ENCODE results near the gene CPSF4L. TPM values are rescaled to one million over a fixed set of nuclear protein-coding genes. Genes with fewer than 3 reads are reported as not detected.

CPSF4L gene
- total and polyA plus RNA-seq, 2 of the 13 experiments (the other 11 are each of a cell fraction or from before 2014, with no cell fraction given): 0.73 to 1.6 TPM

DNA sequence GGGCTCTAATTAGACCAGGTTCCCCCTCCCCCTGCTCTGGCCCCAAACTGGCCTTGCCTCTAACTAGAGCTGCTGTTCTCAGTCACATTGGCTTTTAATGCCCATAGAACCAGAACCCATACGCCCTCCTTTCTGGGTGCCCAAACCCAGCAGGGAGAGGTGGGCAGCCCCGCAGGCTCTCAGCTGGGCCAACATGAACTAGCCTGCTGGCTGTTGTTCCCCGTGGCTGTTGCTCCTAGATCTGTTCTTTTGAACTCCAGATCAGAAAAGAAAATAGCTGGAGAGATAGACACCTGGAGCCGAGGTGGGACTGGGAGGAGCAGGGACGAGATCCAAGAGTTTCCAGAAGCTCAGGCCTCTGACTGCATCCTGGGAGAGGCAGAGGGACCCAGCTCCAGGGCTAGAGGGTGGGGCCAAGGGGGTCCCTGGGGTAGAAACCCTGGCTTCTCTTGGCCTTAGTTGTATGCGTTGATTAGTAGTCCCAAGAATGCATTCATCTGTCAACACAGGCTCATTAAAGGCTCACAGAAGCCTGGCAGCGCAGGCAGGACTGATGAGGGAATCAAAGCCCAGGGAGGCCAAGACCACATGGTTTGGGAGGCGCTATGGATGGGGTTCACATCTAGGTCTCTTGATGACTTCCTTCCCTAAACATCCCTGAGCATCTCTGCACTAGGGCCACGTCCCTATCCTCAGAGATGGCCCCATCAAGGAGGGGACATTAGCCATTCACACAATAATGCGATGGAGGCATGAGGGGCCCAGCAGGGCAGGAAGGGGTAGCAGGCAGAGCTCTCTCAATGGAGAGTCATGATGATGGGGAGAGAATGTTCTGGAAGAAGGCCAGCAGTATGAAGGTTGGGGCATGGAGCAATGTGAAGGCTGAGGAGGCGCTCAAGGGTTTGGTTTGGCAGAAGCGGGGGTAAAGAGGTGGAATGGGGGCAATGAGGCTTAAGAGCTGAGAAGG is 1.3 kb upstream of the CPSF4L start (continued):
- TF ChIP-seq, protein P1, sequence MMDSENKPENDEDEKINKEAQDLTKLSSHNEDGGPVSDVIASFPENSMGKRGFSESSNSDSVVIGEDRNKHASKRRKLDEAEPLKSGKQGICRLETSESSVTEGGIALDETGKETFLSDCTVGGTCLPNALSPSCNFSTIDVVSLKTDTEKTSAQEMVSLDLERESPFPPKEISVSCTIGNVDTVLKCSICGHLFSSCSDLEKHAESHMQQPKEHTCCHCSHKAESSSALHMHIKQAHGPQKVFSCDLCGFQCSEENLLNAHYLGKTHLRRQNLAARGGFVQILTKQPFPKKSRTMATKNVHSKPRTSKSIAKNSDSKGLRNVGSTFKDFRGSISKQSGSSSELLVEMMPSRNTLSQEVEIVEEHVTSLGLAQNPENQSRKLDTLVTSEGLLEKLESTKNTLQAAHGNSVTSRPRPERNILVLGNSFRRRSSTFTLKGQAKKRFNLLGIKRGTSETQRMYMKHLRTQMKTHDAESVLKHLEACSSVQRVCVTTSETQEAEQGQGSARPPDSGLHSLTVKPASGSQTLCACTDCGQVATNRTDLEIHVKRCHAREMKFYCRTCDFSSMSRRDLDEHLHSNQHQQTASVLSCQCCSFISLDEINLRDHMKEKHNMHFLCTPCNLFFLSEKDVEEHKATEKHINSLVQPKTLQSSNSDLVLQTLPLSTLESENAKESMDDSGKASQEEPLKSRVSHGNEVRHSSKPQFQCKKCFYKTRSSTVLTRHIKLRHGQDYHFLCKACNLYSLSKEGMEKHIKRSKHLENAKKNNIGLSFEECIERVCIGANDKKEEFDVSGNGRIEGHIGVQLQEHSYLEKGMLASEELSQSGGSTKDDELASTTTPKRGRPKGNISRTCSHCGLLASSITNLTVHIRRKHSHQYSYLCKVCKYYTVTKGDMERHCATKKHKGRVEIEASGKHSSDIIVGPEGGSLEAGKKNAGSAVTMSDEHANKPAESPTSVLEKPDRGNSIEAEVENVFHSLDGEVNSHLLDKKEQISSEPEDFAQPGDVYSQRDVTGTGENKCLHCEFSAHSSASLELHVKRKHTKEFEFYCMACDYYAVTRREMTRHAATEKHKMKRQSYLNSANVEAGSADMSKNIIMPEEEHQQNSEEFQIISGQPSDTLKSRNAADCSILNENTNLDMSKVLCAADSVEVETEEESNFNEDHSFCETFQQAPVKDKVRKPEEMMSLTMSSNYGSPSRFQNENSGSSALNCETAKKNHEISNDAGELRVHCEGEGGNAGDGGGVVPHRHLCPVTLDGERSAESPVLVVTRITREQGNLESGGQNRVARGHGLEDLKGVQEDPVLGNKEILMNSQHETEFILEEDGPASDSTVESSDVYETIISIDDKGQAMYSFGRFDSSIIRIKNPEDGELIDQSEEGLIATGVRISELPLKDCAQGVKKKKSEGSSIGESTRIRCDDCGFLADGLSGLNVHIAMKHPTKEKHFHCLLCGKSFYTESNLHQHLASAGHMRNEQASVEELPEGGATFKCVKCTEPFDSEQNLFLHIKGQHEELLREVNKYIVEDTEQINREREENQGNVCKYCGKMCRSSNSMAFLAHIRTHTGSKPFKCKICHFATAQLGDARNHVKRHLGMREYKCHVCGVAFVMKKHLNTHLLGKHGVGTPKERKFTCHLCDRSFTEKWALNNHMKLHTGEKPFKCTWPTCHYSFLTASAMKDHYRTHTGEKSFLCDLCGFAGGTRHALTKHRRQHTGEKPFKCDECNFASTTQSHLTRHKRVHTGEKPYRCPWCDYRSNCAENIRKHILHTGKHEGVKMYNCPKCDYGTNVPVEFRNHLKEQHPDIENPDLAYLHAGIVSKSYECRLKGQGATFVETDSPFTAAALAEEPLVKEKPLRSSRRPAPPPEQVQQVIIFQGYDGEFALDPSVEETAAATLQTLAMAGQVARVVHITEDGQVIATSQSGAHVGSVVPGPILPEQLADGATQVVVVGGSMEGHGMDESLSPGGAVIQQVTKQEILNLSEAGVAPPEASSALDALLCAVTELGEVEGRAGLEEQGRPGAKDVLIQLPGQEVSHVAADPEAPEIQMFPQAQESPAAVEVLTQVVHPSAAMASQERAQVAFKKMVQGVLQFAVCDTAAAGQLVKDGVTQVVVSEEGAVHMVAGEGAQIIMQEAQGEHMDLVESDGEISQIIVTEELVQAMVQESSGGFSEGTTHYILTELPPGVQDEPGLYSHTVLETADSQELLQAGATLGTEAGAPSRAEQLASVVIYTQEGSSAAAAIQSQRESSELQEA (CRISPR knock-in tag; IDR thresholded peaks at IDR 0.05; ENCODE audit: not compliant biosample characterization): peak; percentile 17
- 0 out of 2 replicates have a peak, but pooled peaks have one; percentile 71 for TF ChIP-seq HOXA9 (CRISPR knock-in tag; IDR thresholded peaks at IDR 0.05; ENCODE audit: borderline replicate concordance)
- no peak for TF ChIP-seq REL (CRISPR knock-in tag; conservative IDR thresholded peaks at IDR 0.05)
- no peak for TF ChIP-seq MED1 (CRISPR knock-in tag; IDR thresholded peaks at IDR 0.05)
- no peak for TF ChIP-seq U2AF1 (optimal IDR thresholded peaks at IDR 0.05; ENCODE audit: low read depth, low read length)
- TF ChIP-seq CCAR2 (optimal IDR thresholded peaks at IDR 0.05; ENCODE audit: low read depth, low read length): no peak
- TF ChIP-seq ZSCAN29 (CRISPR knock-in tag; conservative IDR thresholded peaks at IDR 0.05): 0 out of 2 replicates have a peak, but pooled peaks have one; percentile 2
- TF ChIP-seq HNF4A (CRISPR knock-in tag; IDR thresholded peaks at IDR 0.05): peak; percentile 56
- TF ChIP-seq ZIK1 (CRISPR knock-in tag; IDR thresholded peaks at IDR 0.05; ENCODE audit: borderline replicate concordance, low read depth): 0 out of 2 replicates have a peak, but pooled peaks have one; percentile 18
- no peak for TF ChIP-seq NCOA2 (CRISPR knock-in tag; IDR thresholded peaks at IDR 0.05)
- no peak for TF ChIP-seq PHB2 (IDR thresholded peaks at IDR 0.05; ENCODE audit: partially characterized antibody)
- TF ChIP-seq ZSCAN22 (CRISPR knock-in tag; IDR thresholded peaks at IDR 0.05): peak; percentile 14; the same call in 1 of the 2 replicates
- 0 out of 2 replicates have a peak, but pooled peaks have one; percentile 63 for TF ChIP-seq ZNF253 (CRISPR knock-in tag; IDR thresholded peaks at IDR 0.05; ENCODE audit: borderline replicate concordance)
- TF ChIP-seq HNRNPL (IDR thresholded peaks at IDR 0.05; ENCODE audit: low read depth, low read length): 0 out of 2 replicates have a peak, but pooled peaks have one; percentile 73
- TF ChIP-seq HNF4G (IDR thresholded peaks at IDR 0.05; ENCODE audit: borderline replicate concordance, low read depth, low read length): no peak; the same call in 1 of the 2 replicates
- 0 out of 2 replicates have a peak, but pooled peaks have one; percentile 41 for TF ChIP-seq HNF4G (CRISPR knock-in tag; IDR thresholded peaks at IDR 0.05; ENCODE audit: borderline replicate concordance, low read depth)
- TF ChIP-seq ETS1 (CRISPR knock-in tag; IDR thresholded peaks at IDR 0.05): 0 out of 2 replicates have a peak, but pooled peaks have one; percentile 13

All from HepG2 (cell line).